HFFc6 (cell line): ENCODE data around the gene DIPK1A. TPM values are rescaled to one million over a fixed set of nuclear protein-coding genes. Genes with fewer than 3 reads are reported as not detected.

Source experiments
- DNase-seq: peaks from one replicate; pipeline ENCODE4 v3.0.0-alpha.2; 2018
- H3K27ac Mint-ChIP-seq: 2 replicates; pipeline ENCODE4 v1.8.0; 2020; ENCODE audit warnings: mild to moderate bottlenecking, mixed read lengths
- H3K27me3 Mint-ChIP-seq: 2 replicates; pipeline ENCODE4 v1.8.0; 2021; ENCODE audit warnings: mild to moderate bottlenecking, moderate library complexity, mixed read lengths; ENCODE audit not compliant: insufficient read depth
- H3K36me3 Mint-ChIP-seq: 2 replicates; pipeline ENCODE4 v1.8.0; 2021; ENCODE audit warnings: low read depth, mixed read lengths
- H3K4me1 Mint-ChIP-seq: 2 replicates; pipeline ENCODE4 v1.8.0; 2020; ENCODE audit warnings: low read depth, mixed read lengths
- H3K4me3 Mint-ChIP-seq: 2 replicates; pipeline ENCODE4 v1.8.0; 2020; ENCODE audit warnings: mild to moderate bottlenecking, moderate library complexity, mixed read lengths
- H3K9me3 Mint-ChIP-seq: 2 replicates; pipeline ENCODE4 v1.8.0; 2020; ENCODE audit warnings: mild to moderate bottlenecking, mixed read lengths
- CTCF ChIP-seq: fragments of 200-600 bp; sonication (generic); IDR thresholded peaks from 2 replicates; pipeline ENCODE4 v1.5.0; 2021; ENCODE audit warnings: antibody characterized with exemption, mild to moderate bottlenecking
- total RNA-seq, 6 experiments: library from RNA; stranded (reverse); fragmentation: NEBNext Ultra II Directional; extraction: Animal tissue kit (Norgen Biotek cat#: 25700); gene quantifications; 2 replicates in 1 of 6; 3 replicates in 5 of 6; pipeline ENCODE4 v1.2.3, GENCODE V29; 2021

Gene DIPK1A
- total RNA-seq, 6 experiments from 2014 or later = 18.9 to 24.5 (median 21.9) TPM

DNA sequence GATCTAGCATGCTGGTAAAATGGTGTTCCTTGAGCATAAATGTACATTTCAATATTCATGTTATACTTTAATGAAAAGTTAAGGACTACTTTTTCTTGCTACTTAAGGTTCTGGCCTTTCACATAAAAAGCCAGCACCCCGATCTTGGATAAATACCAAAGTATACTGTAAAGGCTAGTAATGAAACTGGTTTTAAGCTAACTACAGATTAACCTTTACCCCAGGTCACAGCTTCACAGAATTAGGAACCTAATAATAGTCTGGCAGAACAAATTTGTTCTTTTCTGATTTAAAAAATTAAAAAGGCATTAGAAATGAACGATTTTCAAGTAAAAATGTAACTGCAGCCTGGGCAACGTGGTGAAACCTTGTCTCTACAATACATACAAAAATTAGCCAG lies 23.5 kb downstream of the DIPK1A start:
- TF ChIP-seq CTCF = no peak
- Mint-ChIP-seq H3K27me3 (no peaks in the 10 kb centered on the region), H3K4me3 (no peak overlapping the region), H3K9me3 (no peaks in the 10 kb centered on the region), H3K4me1 (peaks cover 76% of the 10 kb centered on the region), H3K27ac (no peak overlapping the region), H3K36me3 (no peaks in the 10 kb centered on the region)
- DNase-seq = no peak

DNA sequence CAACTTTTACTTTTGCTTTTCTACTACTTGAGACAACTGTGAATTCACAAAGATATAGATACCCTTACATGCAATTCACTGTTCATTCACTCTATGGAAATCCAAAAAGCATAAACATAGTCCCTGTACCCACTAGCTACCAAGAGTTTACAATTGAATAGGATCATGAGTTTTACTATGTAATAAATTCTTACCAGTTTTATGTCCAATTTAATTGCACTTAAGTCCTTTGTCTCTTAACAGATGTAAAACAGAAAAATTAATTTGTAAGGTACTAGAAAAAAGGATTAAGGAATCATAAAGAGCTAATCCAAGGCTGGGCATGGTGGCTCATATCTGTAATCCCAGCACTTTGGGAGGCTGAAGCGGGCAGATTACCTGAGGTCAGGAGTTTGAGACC lies 24.4 kb downstream of the DIPK1A start:
- H3K27me3 Mint-ChIP-seq = no peaks in the 10 kb centered on the region
- no peak overlapping the region for H3K27ac Mint-ChIP-seq
- H3K36me3 Mint-ChIP-seq = no peaks in the 10 kb centered on the region
- peaks cover 72% of the 10 kb centered on the region for H3K4me1 Mint-ChIP-seq
- DNase-seq = no peak
- H3K9me3 Mint-ChIP-seq = no peaks in the 10 kb centered on the region
- TF ChIP-seq CTCF = no peak
- no peak overlapping the region for H3K4me3 Mint-ChIP-seq

- peak; percentile 39 for DNase-seq
- Mint-ChIP-seq H3K4me1 (peaks cover 60% of the 10 kb centered on the region), H3K4me3 (peak overlapping the region; percentile 25; the same call in 1 of the 2 replicates), H3K27ac (peak overlapping the region; percentile 68), H3K27me3 (no peaks in the 10 kb centered on the region), H3K9me3 (no peaks in the 10 kb centered on the region), H3K36me3 (no peaks in the 10 kb centered on the region)
- TF ChIP-seq CTCF = no peak
These were observed 26.6 kb downstream of the DIPK1A start for GRCh38 chr1:92934395-92935378.

DNA sequence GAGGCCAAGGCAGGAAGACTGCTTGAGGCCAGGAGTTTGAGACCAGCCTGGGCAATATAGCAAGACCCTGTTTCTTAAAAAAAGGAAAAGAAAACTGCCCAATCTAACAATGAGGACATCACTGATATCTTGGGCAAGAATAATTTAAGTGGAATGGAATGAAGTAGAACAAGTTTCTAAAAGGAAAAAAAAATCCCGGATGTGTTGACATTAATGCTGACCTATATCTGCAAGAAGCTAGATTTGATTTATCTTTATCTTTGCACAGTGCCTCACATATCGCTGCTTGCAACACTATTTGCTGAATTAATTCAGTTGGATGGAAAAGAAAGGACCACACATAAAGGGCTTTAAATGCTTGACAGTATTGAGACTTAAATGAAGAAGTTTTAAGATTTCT lies 27.8 kb downstream of the DIPK1A start:
- peak overlapping the region; percentile 31 for H3K27ac Mint-ChIP-seq
- peaks cover 60% of the 10 kb centered on the region for H3K4me1 Mint-ChIP-seq
- no peaks in the 10 kb centered on the region for H3K9me3 Mint-ChIP-seq
- H3K36me3 Mint-ChIP-seq = no peaks in the 10 kb centered on the region
- no peak for DNase-seq
- H3K27me3 Mint-ChIP-seq = no peaks in the 10 kb centered on the region
- no peak for TF ChIP-seq CTCF
- H3K4me3 Mint-ChIP-seq = no peak overlapping the region; the same call in 1 of the 2 replicates

DNA sequence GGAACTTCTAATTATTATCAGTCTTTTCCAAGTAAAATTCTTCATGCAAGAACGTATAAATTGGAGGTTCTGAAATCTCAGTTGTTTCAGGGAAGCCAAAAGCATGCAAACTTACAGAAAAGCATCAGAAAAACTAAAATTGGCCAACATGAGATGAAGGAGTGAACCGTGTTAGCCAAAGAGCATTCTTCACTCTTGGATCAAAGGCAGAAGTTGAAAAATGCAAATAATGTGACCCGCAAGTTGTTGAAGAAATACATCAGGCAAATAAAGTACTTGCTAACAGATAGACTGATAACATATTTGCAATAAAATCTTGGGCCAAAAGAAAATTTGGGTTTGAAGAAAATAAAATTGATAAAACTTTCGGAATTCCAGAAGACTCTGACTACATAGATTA lies 29.6 kb downstream of the DIPK1A start:
- H3K4me1 Mint-ChIP-seq = peaks cover 49% of the 10 kb centered on the region
- no peak overlapping the region for H3K27ac Mint-ChIP-seq
- H3K36me3 Mint-ChIP-seq = no peaks in the 10 kb centered on the region
- no peak for TF ChIP-seq CTCF
- H3K27me3 Mint-ChIP-seq = no peaks in the 10 kb centered on the region
- no peaks in the 10 kb centered on the region for H3K9me3 Mint-ChIP-seq
- DNase-seq = no peak
- H3K4me3 Mint-ChIP-seq = no peak overlapping the region
